ENCODE data around the gene TTLL5. TPM values are rescaled to one million over a fixed set of nuclear protein-coding genes. Genes with fewer than 3 reads are reported as not detected.

The TTLL5 gene
- total RNA-seq, 2 experiments from 2014 or later, result 19.8 to 26.4 TPM

DNA sequence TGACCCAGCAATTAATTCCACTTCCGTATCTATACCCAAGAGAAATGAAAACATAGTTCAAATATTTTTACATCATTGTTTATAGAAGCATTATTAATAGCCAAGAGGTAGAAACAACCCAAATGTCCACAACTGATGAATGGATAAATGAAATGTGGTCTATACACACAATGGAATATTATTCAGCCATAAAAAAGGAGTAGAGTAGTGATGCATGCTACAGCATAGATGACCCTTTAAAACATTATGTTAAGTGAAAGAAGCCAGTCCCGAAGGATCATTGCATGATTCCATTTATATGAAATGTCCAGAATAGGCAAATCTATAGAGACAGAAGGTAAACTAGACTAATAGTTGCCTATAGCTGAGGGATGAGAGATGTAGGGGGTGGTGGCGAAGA, 291.4 kb downstream of the TTLL5 start:
- H3K4me3 ChIP-seq (ENCODE audit: low read length), result no peak overlapping the region
- POLR2A ChIA-PET, result no interaction called here
- ATAC-seq (ENCODE audit: poor library complexity) (no peak), DNase-seq (no peak)
- no peaks in the 10 kb centered on the region for H3K36me3 ChIP-seq (ENCODE audit: insufficient read depth, low read length)
- TF ChIP-seq, protein P1, sequence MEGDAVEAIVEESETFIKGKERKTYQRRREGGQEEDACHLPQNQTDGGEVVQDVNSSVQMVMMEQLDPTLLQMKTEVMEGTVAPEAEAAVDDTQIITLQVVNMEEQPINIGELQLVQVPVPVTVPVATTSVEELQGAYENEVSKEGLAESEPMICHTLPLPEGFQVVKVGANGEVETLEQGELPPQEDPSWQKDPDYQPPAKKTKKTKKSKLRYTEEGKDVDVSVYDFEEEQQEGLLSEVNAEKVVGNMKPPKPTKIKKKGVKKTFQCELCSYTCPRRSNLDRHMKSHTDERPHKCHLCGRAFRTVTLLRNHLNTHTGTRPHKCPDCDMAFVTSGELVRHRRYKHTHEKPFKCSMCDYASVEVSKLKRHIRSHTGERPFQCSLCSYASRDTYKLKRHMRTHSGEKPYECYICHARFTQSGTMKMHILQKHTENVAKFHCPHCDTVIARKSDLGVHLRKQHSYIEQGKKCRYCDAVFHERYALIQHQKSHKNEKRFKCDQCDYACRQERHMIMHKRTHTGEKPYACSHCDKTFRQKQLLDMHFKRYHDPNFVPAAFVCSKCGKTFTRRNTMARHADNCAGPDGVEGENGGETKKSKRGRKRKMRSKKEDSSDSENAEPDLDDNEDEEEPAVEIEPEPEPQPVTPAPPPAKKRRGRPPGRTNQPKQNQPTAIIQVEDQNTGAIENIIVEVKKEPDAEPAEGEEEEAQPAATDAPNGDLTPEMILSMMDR (IDR thresholded peaks at IDR 0.05), result no peak
- Mint-ChIP-seq H3K9me3 (no peaks in the 10 kb centered on the region), H3K36me3 (ENCODE audit: low read depth) (no peaks in the 10 kb centered on the region), H3K27me3 (no peaks in the 10 kb centered on the region), H3K4me3 (no peak overlapping the region), H3K27ac (no peak overlapping the region), H3K4me1 (ENCODE audit: low read depth) (no peaks in the 10 kb centered on the region)
- CTCF ChIA-PET, result no interaction called here
- H3K9me3 ChIP-seq (ENCODE audit: control insufficient read depth in 1 of 2, insufficient read depth in 1 of 2, low read length in 2 of 2), result peaks cover 0 to 3% of the 10 kb centered on the region in 2 experiments
- no peak overlapping the region for H3K27ac ChIP-seq (ENCODE audit: low read depth in 1 of 2, low read length in 2 of 2)
- intact Hi-C loops (cut with DNase I, micrococcal nuclease), result no loop called here
- no peaks in the 10 kb centered on the region for H3K4me1 ChIP-seq (ENCODE audit: insufficient read depth, low read length)
- H3K27me3 ChIP-seq (ENCODE audit: control insufficient read depth in 1 of 2, insufficient read depth in 2 of 2, low read length in 2 of 2), result no peaks in the 10 kb centered on the region

DNA sequence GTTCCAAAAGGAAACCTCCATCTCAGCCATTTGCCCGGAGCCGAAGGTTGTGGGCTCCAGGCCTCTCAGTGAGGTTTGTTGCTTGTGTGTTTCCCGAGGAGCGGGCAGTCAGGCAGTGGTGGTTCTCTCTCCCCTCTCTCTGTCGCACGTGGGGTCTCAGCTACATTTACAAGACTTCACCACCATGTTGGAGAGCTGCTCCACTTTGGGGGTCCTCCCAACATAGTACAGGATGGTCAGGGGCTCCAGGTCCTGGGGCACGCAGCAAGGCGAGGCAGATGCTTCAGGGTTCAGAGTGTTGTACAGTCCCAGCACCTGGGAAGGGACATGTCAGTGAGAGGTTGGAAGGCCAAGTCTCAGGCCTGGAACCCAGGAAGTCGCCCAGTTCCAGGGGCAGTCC, 298.0 kb downstream of the TTLL5 start:
- Histone ChIP-seq H3K9me3 (ENCODE audit: control insufficient read depth in 1 of 2, insufficient read depth in 1 of 2, low read length in 2 of 2) (no peaks in the 10 kb centered on the region), H3K36me3 (ENCODE audit: insufficient read depth, low read length) (peaks cover 3% of the 10 kb centered on the region), H3K27me3 (ENCODE audit: control insufficient read depth in 1 of 2, insufficient read depth in 2 of 2, low read length in 2 of 2) (no peaks in the 10 kb centered on the region), H3K4me3 (ENCODE audit: low read length) (no peak overlapping the region), H3K4me1 (ENCODE audit: insufficient read depth, low read length) (no peaks in the 10 kb centered on the region), H3K27ac (ENCODE audit: low read depth in 1 of 2, low read length in 2 of 2) (no peak overlapping the region)
- intact Hi-C loops (cut with DNase I, micrococcal nuclease), result no loop called here
- Mint-ChIP-seq H3K27ac (no peak overlapping the region), H3K9me3 (no peaks in the 10 kb centered on the region), H3K4me3 (no peak overlapping the region), H3K27me3 (no peaks in the 10 kb centered on the region), H3K4me1 (ENCODE audit: low read depth) (no peaks in the 10 kb centered on the region), H3K36me3 (ENCODE audit: low read depth) (peaks cover 26% of the 10 kb centered on the region)
- TF ChIP-seq, protein P1 (IDR thresholded peaks at IDR 0.05), result no peak
- ChIA-PET CTCF (no interaction called here), POLR2A (no interaction called here)
- DNase-seq (no peak), ATAC-seq (ENCODE audit: poor library complexity) (no peak)

DNA sequence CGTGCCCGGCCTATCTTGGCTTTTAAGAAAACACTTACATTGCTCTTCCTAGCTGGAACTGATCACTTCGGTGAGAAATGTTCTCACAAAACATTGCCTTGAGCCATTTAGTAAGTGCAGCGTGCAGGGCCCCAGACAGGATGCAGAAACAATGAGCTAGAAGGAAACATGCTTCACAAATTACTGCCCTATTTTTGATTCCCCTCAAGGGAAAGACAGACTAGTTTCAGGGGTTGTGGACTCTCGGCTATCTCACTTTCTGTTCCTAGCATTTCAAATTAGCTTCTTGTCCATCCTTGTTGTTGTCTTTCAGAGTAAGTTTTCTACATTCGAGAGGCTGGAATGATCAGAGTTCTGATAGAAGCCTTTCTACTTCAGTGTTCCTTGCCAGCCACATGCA, 299.2 kb downstream of the TTLL5 start:
- Mint-ChIP-seq H3K9me3 (no peaks in the 10 kb centered on the region), H3K27ac (no peak overlapping the region), H3K36me3 (ENCODE audit: low read depth) (peaks cover 37% of the 10 kb centered on the region), H3K27me3 (no peaks in the 10 kb centered on the region), H3K4me3 (no peak overlapping the region), H3K4me1 (ENCODE audit: low read depth) (no peaks in the 10 kb centered on the region)
- no peak for DNase-seq
- ATAC-seq (ENCODE audit: poor library complexity), result no peak
- TF ChIP-seq, protein P1 (IDR thresholded peaks at IDR 0.05), result no peak
- Histone ChIP-seq H3K9me3 (ENCODE audit: control insufficient read depth in 1 of 2, insufficient read depth in 1 of 2, low read length in 2 of 2) (no peaks in the 10 kb centered on the region), H3K27ac (ENCODE audit: low read depth in 1 of 2, low read length in 2 of 2) (no peak overlapping the region), H3K27me3 (ENCODE audit: control insufficient read depth in 1 of 2, insufficient read depth in 2 of 2, low read length in 2 of 2) (no peaks in the 10 kb centered on the region), H3K4me3 (ENCODE audit: low read length) (no peak overlapping the region), H3K36me3 (ENCODE audit: insufficient read depth, low read length) (peaks cover 6% of the 10 kb centered on the region), H3K4me1 (ENCODE audit: insufficient read depth, low read length) (no peaks in the 10 kb centered on the region)
- CTCF ChIA-PET, result no interaction called here
- POLR2A ChIA-PET, result no interaction called here
- intact Hi-C loops (cut with DNase I, micrococcal nuclease), result loop anchor here in 1 of 2 experiments (1.0 kb wide), 1 partner anchor 47 kb away; no protein-coding TSS in a partner anchor

Measured in CD4-positive, alpha-beta T cell (primary cell).